Dedifferentiated amniotic fluid mesenchymal stem cell (primary cell): ENCODE measurements around the gene OGDH.
"Not testable (repeated sequence)": the region's sequence is repeated elsewhere in the genome, so short reads cannot be mapped to it uniquely, and the experiment has no call there.

Source experiments
- DNase-seq: peaks from one replicate; pipeline ENCODE4 v3.0.0-alpha.2; 2016; ENCODE audit errors: extremely low spot score

Gene OGDH

GRCh38 chr7:44606341-44607140 lies at the start of gene OGDH:
OGDH (plus strand) TSS chr7:44606627; CDS start chr7:44624344, 17,717 bp downstream.
- peak; percentile 98 for DNase-seq

- DNase-seq, result no peak
Measured at GRCh38 chr7:44557485-44557884, 48.9 kb upstream of the OGDH start.

- no peak for DNase-seq
Measured at GRCh38 chr7:44559485-44559884, 46.9 kb upstream of the OGDH start.

GRCh38 chr7:44561481-44561880 lies 44.9 kb upstream of the OGDH start:
- no peak for DNase-seq

GRCh38 chr7:44561962-44562621 lies 44.3 kb upstream of the OGDH start:
- DNase-seq, result peak; percentile 16

- not testable (repeated sequence) for DNase-seq
Measured at GRCh38 chr7:44562622-44562962, 43.8 kb upstream of the OGDH start.

GRCh38 chr7:44563171-44563679 lies 43.2 kb upstream of the OGDH start:
- DNase-seq, result no peak

- no peak for DNase-seq
Measured at GRCh38 chr7:44564606-44565005, 41.8 kb upstream of the OGDH start.

- DNase-seq, result peak; percentile 26
Measured at GRCh38 chr7:44565097-44565794, 41.2 kb upstream of the OGDH start.

- no peak for DNase-seq
Measured at GRCh38 chr7:44565795-44566559, 40.5 kb upstream of the OGDH start.

GRCh38 chr7:44566680-44567079 lies 39.7 kb upstream of the OGDH start:
- DNase-seq, result no peak

GRCh38 chr7:44567884-44568283 lies 38.5 kb upstream of the OGDH start:
- no peak for DNase-seq

GRCh38 chr7:44568771-44569560 lies 37.5 kb upstream of the OGDH start:
- no peak for DNase-seq

GRCh38 chr7:44569959-44570358 lies 36.5 kb upstream of the OGDH start:
- DNase-seq, result no peak

GRCh38 chr7:44572771-44573170 lies 33.7 kb upstream of the OGDH start:
- DNase-seq, result no peak

GRCh38 chr7:44573464-44574286 lies 32.8 kb upstream of the OGDH start, which contains the start of gene DDX56:
DDX56 (minus strand) TSS chr7:44573908; CDS start chr7:44573895, 13 bp downstream.
- peak; percentile 94 for DNase-seq

- no peak for DNase-seq
Measured at GRCh38 chr7:44574287-44574872, 32.0 kb upstream of the OGDH start.

GRCh38 chr7:44575054-44575453 lies 31.4 kb upstream of the OGDH start:
- no peak for DNase-seq

GRCh38 chr7:44576228-44576627 lies 30.2 kb upstream of the OGDH start:
- DNase-seq, result no peak
